ENCODE results near the gene UST.

GRCh38 chr6:148768646-148769270 is 21.9 kb downstream of the UST start:
- TF ChIP-seq CTCF (IDR thresholded peaks at IDR 0.05) (no peak), POLR2A (IDR thresholded peaks at IDR 0.05) (no peak), EP300 (IDR thresholded peaks at IDR 0.05; ENCODE audit: low read depth) (no peak)
